Measurements from ENCODE around the gene GPR132. TPM values are rescaled to one million over a fixed set of nuclear protein-coding genes. Genes with fewer than 3 reads are reported as not detected.

Gene GPR132
- total and polyA plus RNA-seq, 2 donors (not counting 1 experiment from before 2014, with no cell fraction given): 38.6 to 54.5 TPM

- intact Hi-C loops (cut with micrococcal nuclease): no loop called here
- no peak overlapping the region for H3K27ac ChIP-seq (ENCODE audit: low read length in 2 of 2)
- TF ChIP-seq CTCF (IDR thresholded peaks at IDR 0.05) (no peak), EZH2 (IDR thresholded peaks at IDR 0.05; ENCODE audit: borderline replicate concordance, insufficient read depth, low read depth, low read length, poor library complexity, severe bottlenecking) (no peak)
- Mint-ChIP-seq H3K27me3 (no peaks in the 10 kb centered on the region), H3K27ac (no peak overlapping the region), H3K9me3 (ENCODE audit: insufficient read depth) (no peaks in the 10 kb centered on the region), H3K4me1 (no peaks in the 10 kb centered on the region), H3K4me3 (no peak overlapping the region)
- no peaks in the 10 kb centered on the region for H3K27me3 ChIP-seq (replicated peaks in 1 of 4; ENCODE audit: control extremely low read depth in 1 of 4, control insufficient read depth in 3 of 4, insufficient read depth in 4 of 4, low read length in 3 of 4)
- no peak overlapping the region for H2AFZ ChIP-seq (ENCODE audit: insufficient read depth, low read depth, low read length, poor library complexity, severe bottlenecking)
- peaks cover 2 to 13% of the 10 kb centered on the region in 2 experiments for H3K36me3 ChIP-seq (replicated peaks in 1 of 2; ENCODE audit: control extremely low read depth in 1 of 2, control insufficient read depth in 1 of 2, extremely low read depth in 1 of 2, insufficient read depth in 2 of 2, low read length in 1 of 2)
- no peak overlapping the region for H3K4me2 ChIP-seq (replicated peaks; ENCODE audit: low read depth, low read length, poor library complexity, severe bottlenecking)
- DNase-seq (no peak), ATAC-seq (ENCODE audit: low read depth) (no peak)
- no peak overlapping the region for H3K9ac ChIP-seq (ENCODE audit: low read length)
- no peaks in the 10 kb centered on the region for H3K9me3 ChIP-seq (ENCODE audit: control extremely low read depth in 1 of 3, control insufficient read depth in 2 of 3, insufficient read depth in 1 of 3, low read length in 2 of 3)
- POLR2A ChIA-PET: no interaction called here
- no peaks in the 10 kb centered on the region for H4K20me1 ChIP-seq (ENCODE audit: control insufficient read depth, insufficient read depth, low read length, poor library complexity, severe bottlenecking)
- peaks cover 5% of the 10 kb centered on the region for H3K79me2 ChIP-seq (ENCODE audit: control insufficient read depth, insufficient read depth, low read length)
- 95% methylated on average over 18 of the region's 21 CpGs for WGBS (ENCODE audit: insufficient coverage)
- H3K4me3 ChIP-seq (ENCODE audit: control extremely low read depth in 1 of 5, extremely low read depth in 1 of 5, insufficient read depth in 1 of 5, low read depth in 2 of 5, low read length in 4 of 5): no peak overlapping the region
- H3K4me1 ChIP-seq (ENCODE audit: control insufficient read depth in 2 of 2, insufficient read depth in 2 of 2, low read length in 2 of 2): no peaks in the 10 kb centered on the region
- CTCF ChIA-PET: no interaction called here
Measured at GRCh38 chr14:105005929-105006830, 59.0 kb downstream of the GPR132 start.

GRCh38 chr14:105005329-105005928, 59.8 kb downstream of the GPR132 start:
- Histone ChIP-seq H3K4me1 (ENCODE audit: control insufficient read depth in 2 of 2, insufficient read depth in 2 of 2, low read length in 2 of 2) (no peaks in the 10 kb centered on the region), H3K9ac (ENCODE audit: low read length) (no peak overlapping the region), H3K36me3 (replicated peaks in 1 of 2; ENCODE audit: control extremely low read depth in 1 of 2, control insufficient read depth in 1 of 2, extremely low read depth in 1 of 2, insufficient read depth in 2 of 2, low read length in 1 of 2) (peaks cover 2 to 6% of the 10 kb centered on the region in 2 experiments), H3K9me3 (ENCODE audit: control extremely low read depth in 1 of 3, control insufficient read depth in 2 of 3, insufficient read depth in 1 of 3, low read length in 2 of 3) (no peaks in the 10 kb centered on the region), H3K4me2 (replicated peaks; ENCODE audit: low read depth, low read length, poor library complexity, severe bottlenecking) (no peak overlapping the region), H3K4me3 (ENCODE audit: control extremely low read depth in 1 of 5, extremely low read depth in 1 of 5, insufficient read depth in 1 of 5, low read depth in 2 of 5, low read length in 4 of 5) (no peak overlapping the region), H3K27me3 (replicated peaks in 1 of 4; ENCODE audit: control extremely low read depth in 1 of 4, control insufficient read depth in 3 of 4, insufficient read depth in 4 of 4, low read length in 3 of 4) (no peaks in the 10 kb centered on the region), H4K20me1 (ENCODE audit: control insufficient read depth, insufficient read depth, low read length, poor library complexity, severe bottlenecking) (no peaks in the 10 kb centered on the region), H3K27ac (ENCODE audit: low read length in 2 of 2) (no peak overlapping the region), H3K79me2 (ENCODE audit: control insufficient read depth, insufficient read depth, low read length) (no peaks in the 10 kb centered on the region), H2AFZ (ENCODE audit: insufficient read depth, low read depth, low read length, poor library complexity, severe bottlenecking) (no peak overlapping the region)
- TF ChIP-seq CTCF (IDR thresholded peaks at IDR 0.05) (no peak), EZH2 (IDR thresholded peaks at IDR 0.05; ENCODE audit: borderline replicate concordance, insufficient read depth, low read depth, low read length, poor library complexity, severe bottlenecking) (no peak)
- Mint-ChIP-seq H3K27ac (no peak overlapping the region), H3K4me3 (no peak overlapping the region), H3K9me3 (ENCODE audit: insufficient read depth) (no peaks in the 10 kb centered on the region), H3K27me3 (no peaks in the 10 kb centered on the region), H3K4me1 (no peaks in the 10 kb centered on the region)
- ATAC-seq (ENCODE audit: low read depth) (no peak), DNase-seq (no peak)
- 88% methylated on average over 20 of the region's 20 CpGs for WGBS (ENCODE audit: insufficient coverage)
- POLR2A ChIA-PET: interaction anchor here (0.7 kb wide), 1 partner anchor 359 kb away, joined by 3 read pairs; no protein-coding TSS in a partner anchor
- CTCF ChIA-PET: no interaction called here
- intact Hi-C loops (cut with micrococcal nuclease): no loop called here
